WTC11 (cell line): ENCODE data around the gene ELP4. TPM values are rescaled to one million over a fixed set of nuclear protein-coding genes. Genes with fewer than 3 reads are reported as not detected.

ENCODE experiments used
- ATAC-seq: fragments of 200-7000 bp; cut with Tn5 transposase; 2 replicates; pipeline ENCODE4 v1.10.0; 2021; ENCODE audit warnings: mild to moderate bottlenecking, moderate library complexity
- CTCF ChIA-PET: fragments of 300-600 bp; sonication (Branson Sonifier 250); formaldehyde crosslinking; loops from one replicate; lab custom pipeline; 2021; ENCODE audit warnings: antibody characterized with exemption; lab: Charles Lee
- POLR2A ChIA-PET: fragments of 350-600 bp; sonication (Branson Sonifier 250); formaldehyde crosslinking; loops from one replicate; lab custom pipeline; 2021; ENCODE audit warnings: antibody characterized with exemption; lab: Charles Lee
- DNase-seq: peaks from one replicate; pipeline ENCODE4 v3.0.0; 2021; ENCODE audit warnings: low spot score
- H3K27ac Mint-ChIP-seq: 2 replicates; pipeline ENCODE4 v1.8.0; 2021; ENCODE audit warnings: mixed read lengths
- H3K27me3 Mint-ChIP-seq: 2 replicates; pipeline ENCODE4 v1.8.0; 2021; ENCODE audit warnings: low read depth, mild to moderate bottlenecking, moderate library complexity, mixed read lengths
- H3K36me3 Mint-ChIP-seq: 2 replicates; pipeline ENCODE4 v1.8.0; 2021; ENCODE audit warnings: mixed read lengths
- H3K4me1 Mint-ChIP-seq: 2 replicates; pipeline ENCODE4 v1.8.0; 2022; ENCODE audit warnings: mixed read lengths
- H3K4me3 Mint-ChIP-seq: 2 replicates; pipeline ENCODE4 v1.8.0; 2021; ENCODE audit warnings: mild to moderate bottlenecking, moderate library complexity, mixed read lengths
- H3K9me3 Mint-ChIP-seq: 2 replicates; pipeline ENCODE4 v1.8.0; 2021; ENCODE audit warnings: mixed read lengths
- AR ChIP-seq: fragments of 250-450 bp; sonication (Bioruptor Pico); IDR thresholded peaks from 2 replicates; pipeline ENCODE4 v1.9.0; 2021; ENCODE audit warnings: mild to moderate bottlenecking
- ATF2 ChIP-seq: sonication (generic); formaldehyde crosslinking; IDR thresholded peaks from 2 replicates; pipeline ENCODE4 v1.8.1; 2022; ENCODE audit warnings: low read depth, missing genetic modification reagents, borderline replicate concordance
- CBFB ChIP-seq: sonication (generic); formaldehyde crosslinking; IDR thresholded peaks from 2 replicates; pipeline ENCODE4 v1.8.1; 2022; ENCODE audit warnings: mild to moderate bottlenecking, low read depth, missing genetic modification reagents
- E2F1 ChIP-seq: sonication (generic); formaldehyde crosslinking; IDR thresholded peaks from 2 replicates; pipeline ENCODE4 v1.8.0; 2022; ENCODE audit warnings: mild to moderate bottlenecking, missing genetic modification reagents
- FOXP4 ChIP-seq: sonication (generic); formaldehyde crosslinking; IDR thresholded peaks from 2 replicates; pipeline ENCODE4 v1.8.0; 2022; ENCODE audit warnings: mild to moderate bottlenecking, missing genetic modification reagents
- GABPB1 ChIP-seq: sonication (generic); formaldehyde crosslinking; IDR thresholded peaks from 2 replicates; pipeline ENCODE4 v1.8.1; 2023; ENCODE audit warnings: mild to moderate bottlenecking, missing genetic modification reagents
- JAZF1 ChIP-seq: fragments of 250-450 bp; sonication (Bioruptor Pico); IDR thresholded peaks from 2 replicates; pipeline ENCODE4 v1.9.0; 2021; ENCODE audit warnings: moderate library complexity, mild to moderate bottlenecking, inconsistent platforms
- NFE2L1 ChIP-seq: sonication (generic); formaldehyde crosslinking; IDR thresholded peaks from 2 replicates; pipeline ENCODE4 v1.8.1; 2023; ENCODE audit warnings: missing genetic modification reagents
- NR3C1 ChIP-seq: sonication (generic); formaldehyde crosslinking; conservative IDR thresholded peaks from 2 replicates; pipeline ENCODE4 v1.8.1; 2023; ENCODE audit warnings: low read depth, mild to moderate bottlenecking, missing genetic modification reagents
- PRDM15 ChIP-seq: sonication (generic); formaldehyde crosslinking; IDR thresholded peaks from 2 replicates; pipeline ENCODE4 v1.8.0; 2022; ENCODE audit warnings: missing genetic modification reagents
- RORB ChIP-seq: fragments of 250-450 bp; sonication (Bioruptor Pico); IDR thresholded peaks from 2 replicates; pipeline ENCODE4 v1.9.0; 2021; ENCODE audit warnings: mild to moderate bottlenecking
- SP1 ChIP-seq: sonication (generic); formaldehyde crosslinking; conservative IDR thresholded peaks from 2 replicates; pipeline ENCODE4 v1.8.1; 2022; ENCODE audit warnings: missing genetic modification reagents
- ZNF138 ChIP-seq: sonication (generic); formaldehyde crosslinking; conservative IDR thresholded peaks from 2 replicates; pipeline ENCODE4 v1.8.1; 2022; ENCODE audit warnings: mild to moderate bottlenecking, moderate library complexity, missing genetic modification reagents
- ZNF219 ChIP-seq: sonication (generic); formaldehyde crosslinking; IDR thresholded peaks from 2 replicates; pipeline ENCODE4 v1.8.0; 2023; ENCODE audit warnings: missing genetic modification reagents, mild to moderate bottlenecking, borderline replicate concordance
- ZNF416 ChIP-seq: fragments of 250-450 bp; sonication (Bioruptor Pico); IDR thresholded peaks from 2 replicates; pipeline ENCODE4 v1.9.0; 2021; ENCODE audit warnings: mild to moderate bottlenecking, inconsistent platforms
- total RNA-seq: library from RNA; stranded (reverse); gene quantifications from 3 replicates; pipeline ENCODE4 v1.2.3, GENCODE V29; 2021

The ELP4 gene
- total RNA-seq, 1 experiment from 2014 or later: 14.6 TPM

- TF ChIP-seq CBFB (CRISPR knock-in tag): no peak
Observed at GRCh38 chr11:31649129-31649966, 139.8 kb downstream of the ELP4 start (continued).

- Mint-ChIP-seq H3K27me3 (no peaks in the 10 kb centered on the region), H3K27ac (no peak overlapping the region), H3K4me1 (peaks cover 13% of the 10 kb centered on the region), H3K36me3 (no peaks in the 10 kb centered on the region), H3K9me3 (no peaks in the 10 kb centered on the region), H3K4me3 (no peak overlapping the region)
- DNase-seq (no peak), ATAC-seq (no peak)
- POLR2A ChIA-PET: no interaction called here
- TF ChIP-seq ZNF219 (CRISPR knock-in tag) (no peak), E2F1 (CRISPR knock-in tag) (no peak), ZNF138 (CRISPR knock-in tag) (no peak), RORB (no peak), ATF2 (CRISPR knock-in tag) (no peak), PRDM15 (CRISPR knock-in tag) (no peak), GABPB1 (CRISPR knock-in tag) (no peak), SP1 (CRISPR knock-in tag) (no peak), JAZF1 (CRISPR knock-in tag) (no peak), ZNF416 (CRISPR knock-in tag) (no peak), AR (CRISPR knock-in tag) (no peak), NFE2L1 (CRISPR knock-in tag) (no peak), NR3C1 (CRISPR knock-in tag) (no peak), FOXP4 (CRISPR knock-in tag) (no peak)
- CTCF ChIA-PET: interaction anchor here (0.7 to 3.0 kb wide), 3 partner anchors 10 to 307 kb away, joined by 3 to 20 read pairs (median 9); no protein-coding TSS in a partner anchor
Observed at GRCh38 chr11:31651208-31651607, 141.6 kb downstream of the ELP4 start.
